ENCODE measurements around the gene CLEC5A. TPM values are rescaled to one million over a fixed set of nuclear protein-coding genes. Genes with fewer than 3 reads are reported as not detected.

CLEC5A gene
- total RNA-seq, 2 donors from 2014 or later, result 0.74 to 1.1 TPM

DNA sequence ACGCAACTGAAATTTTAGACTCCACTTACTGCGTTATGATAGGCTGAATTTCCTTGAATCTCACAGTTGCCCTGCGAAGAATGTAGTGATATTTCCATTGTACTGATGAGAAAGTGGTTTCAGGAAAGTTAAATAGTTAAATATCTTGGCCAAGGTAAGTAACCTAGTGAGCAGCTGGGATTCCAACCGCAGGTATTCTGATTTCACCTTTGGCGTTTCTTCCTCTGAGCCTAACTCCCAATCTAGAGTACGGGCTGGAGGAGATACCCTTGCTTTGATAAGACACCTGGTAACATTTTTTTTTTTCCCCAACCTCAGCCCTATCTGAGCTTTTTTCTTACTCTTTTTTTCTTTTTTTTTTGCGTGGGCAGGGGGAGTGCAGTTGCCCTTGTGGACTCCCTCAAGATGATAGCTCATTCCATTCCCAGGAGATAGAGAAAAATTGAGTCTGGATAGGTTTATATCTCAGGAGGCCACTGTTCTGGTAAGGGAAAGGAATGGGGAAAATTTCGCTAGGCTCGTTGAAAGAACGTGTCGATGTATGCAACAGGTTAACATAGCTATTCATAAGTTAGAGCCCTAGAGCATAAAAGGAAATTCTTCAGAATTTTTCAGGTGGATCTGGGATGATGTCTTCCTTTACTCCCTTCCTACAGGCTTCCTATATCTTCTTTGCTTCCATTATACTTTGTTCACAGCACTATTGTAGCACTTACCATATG, 29.9 kb upstream of the CLEC5A start:
- intact Hi-C loops (cut with DNase I), result no loop called here
- TF ChIP-seq, protein P1, sequence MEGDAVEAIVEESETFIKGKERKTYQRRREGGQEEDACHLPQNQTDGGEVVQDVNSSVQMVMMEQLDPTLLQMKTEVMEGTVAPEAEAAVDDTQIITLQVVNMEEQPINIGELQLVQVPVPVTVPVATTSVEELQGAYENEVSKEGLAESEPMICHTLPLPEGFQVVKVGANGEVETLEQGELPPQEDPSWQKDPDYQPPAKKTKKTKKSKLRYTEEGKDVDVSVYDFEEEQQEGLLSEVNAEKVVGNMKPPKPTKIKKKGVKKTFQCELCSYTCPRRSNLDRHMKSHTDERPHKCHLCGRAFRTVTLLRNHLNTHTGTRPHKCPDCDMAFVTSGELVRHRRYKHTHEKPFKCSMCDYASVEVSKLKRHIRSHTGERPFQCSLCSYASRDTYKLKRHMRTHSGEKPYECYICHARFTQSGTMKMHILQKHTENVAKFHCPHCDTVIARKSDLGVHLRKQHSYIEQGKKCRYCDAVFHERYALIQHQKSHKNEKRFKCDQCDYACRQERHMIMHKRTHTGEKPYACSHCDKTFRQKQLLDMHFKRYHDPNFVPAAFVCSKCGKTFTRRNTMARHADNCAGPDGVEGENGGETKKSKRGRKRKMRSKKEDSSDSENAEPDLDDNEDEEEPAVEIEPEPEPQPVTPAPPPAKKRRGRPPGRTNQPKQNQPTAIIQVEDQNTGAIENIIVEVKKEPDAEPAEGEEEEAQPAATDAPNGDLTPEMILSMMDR (IDR thresholded peaks at IDR 0.05), result peak in 1 of 4 experiments; percentile 0
- TF ChIP-seq POLR2A (IDR thresholded peaks at IDR 0.05), result no peak
- Histone ChIP-seq H3K4me1 (replicated peaks) (no peaks in the 10 kb centered on the region), H3K27ac (no peak overlapping the region), H3K9me3 (no peaks in the 10 kb centered on the region), H3K27me3 (replicated peaks; ENCODE audit: insufficient read depth) (no peaks in the 10 kb centered on the region), H3K4me3 (no peak overlapping the region), H3K36me3 (no peaks in the 10 kb centered on the region)
- no peak for DNase-seq (ENCODE audit: low spot score)
- 47% methylated on average over 11 of the region's 11 CpGs for WGBS

DNA sequence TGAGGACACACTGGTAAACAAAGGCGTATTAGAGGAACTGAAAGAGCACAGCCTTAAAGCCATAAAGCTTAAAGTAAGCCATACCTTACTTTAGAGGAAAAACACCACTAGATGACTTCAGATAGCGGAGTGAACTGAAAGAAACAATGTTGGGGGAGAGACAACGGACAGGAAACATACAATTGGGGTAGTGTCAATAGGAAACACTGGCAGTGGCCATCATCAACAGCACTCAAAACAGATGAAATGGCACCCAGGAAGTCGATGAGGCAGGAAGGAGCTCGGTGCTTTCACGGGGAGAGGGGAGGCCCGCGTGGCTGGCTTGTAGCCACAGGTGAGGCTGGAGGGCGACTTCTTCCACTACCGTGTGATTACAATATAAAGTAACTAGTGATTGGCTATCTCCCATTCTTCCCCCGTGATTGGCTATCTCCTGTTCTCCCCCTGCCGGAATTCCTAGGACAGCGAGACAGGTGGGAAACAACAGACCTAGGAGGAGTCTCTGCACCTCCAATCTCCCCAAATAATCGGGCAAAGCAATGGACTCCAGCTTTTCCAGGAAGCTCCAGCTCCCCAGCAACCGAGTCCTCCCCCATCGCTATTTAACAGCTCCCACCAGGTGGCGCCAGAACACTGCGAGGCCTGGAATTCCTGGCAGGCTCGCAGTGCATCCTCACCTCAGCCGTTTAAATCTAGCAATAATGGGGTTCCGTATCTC, 29.2 kb upstream of the CLEC5A start:
- no peak for TF ChIP-seq POLR2AphosphoS5 (IDR thresholded peaks at IDR 0.05)
- TF ChIP-seq, protein P1 (IDR thresholded peaks at IDR 0.05), result peak; percentile 54 to 75 (median 69)
- TF ChIP-seq POLR2A (IDR thresholded peaks at IDR 0.05), result no peak
- Histone ChIP-seq H3K4me1 (replicated peaks) (no peaks in the 10 kb centered on the region), H3K27me3 (replicated peaks; ENCODE audit: insufficient read depth) (no peaks in the 10 kb centered on the region), H3K4me3 (peak overlapping the region in 1 of 2 donors; percentile 3), H3K36me3 (no peaks in the 10 kb centered on the region), H3K9me3 (no peaks in the 10 kb centered on the region), H3K27ac (no peak overlapping the region)
- DNase-seq (ENCODE audit: low spot score), result peak; percentile 41
- 13% methylated on average over 21 of the region's 21 CpGs for WGBS
- intact Hi-C loops (cut with DNase I), result no loop called here

DNA sequence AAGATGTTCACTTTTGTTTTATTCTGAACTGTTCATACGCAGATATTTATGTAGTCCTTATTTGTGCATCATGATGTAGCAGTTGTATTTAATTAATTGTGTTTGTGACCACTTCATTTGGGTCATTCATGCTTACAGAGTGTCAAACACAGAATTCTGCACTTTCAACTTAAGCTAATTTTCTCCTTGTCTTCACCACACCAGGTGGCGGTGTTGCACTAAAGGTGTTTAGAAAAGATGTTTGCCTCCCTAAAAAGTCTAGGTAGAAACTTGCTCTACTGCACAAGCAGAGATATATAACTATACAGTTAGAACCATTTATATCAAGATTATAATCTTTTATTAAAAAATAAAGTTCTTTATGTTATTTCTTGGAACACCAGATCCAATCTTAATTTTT, 28.1 kb upstream of the CLEC5A start:
- WGBS, result 74% methylated on average over 2 of the region's 2 CpGs
- Histone ChIP-seq H3K4me1 (replicated peaks) (no peaks in the 10 kb centered on the region), H3K27me3 (replicated peaks; ENCODE audit: insufficient read depth) (no peaks in the 10 kb centered on the region), H3K27ac (no peak overlapping the region), H3K4me3 (no peak overlapping the region), H3K9me3 (no peaks in the 10 kb centered on the region), H3K36me3 (no peaks in the 10 kb centered on the region)
- TF ChIP-seq POLR2A (IDR thresholded peaks at IDR 0.05), result no peak
- TF ChIP-seq, protein P1 (IDR thresholded peaks at IDR 0.05), result peak in 1 of 4 experiments; percentile 31
- no peak for DNase-seq (ENCODE audit: low spot score)
- intact Hi-C loops (cut with DNase I), result no loop called here

DNA sequence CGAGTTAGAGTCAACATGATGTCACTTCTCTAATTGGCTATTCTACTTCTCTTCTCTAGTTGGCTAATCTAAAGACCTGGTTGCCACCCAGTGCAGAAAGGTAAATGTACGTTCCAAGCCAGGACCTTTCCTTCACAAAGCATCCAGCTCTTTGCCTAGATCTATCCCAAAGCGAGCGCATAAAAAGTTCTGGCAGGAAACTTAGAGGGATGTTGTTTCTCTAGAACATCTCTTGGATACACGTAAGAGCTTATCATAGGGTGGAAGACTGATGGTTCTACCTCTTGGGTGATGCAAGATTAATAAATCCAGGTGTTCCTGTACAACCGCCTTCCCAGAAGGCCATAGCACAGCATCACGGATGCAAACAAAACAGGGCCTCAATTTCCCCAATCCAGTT, 26.9 kb upstream of the CLEC5A start, which contains the start of gene TAS2R38:
Gene TAS2R38 (minus strand): TSS at position 101 of the 400 bp plus-strand sequence. CDS start 84 bp downstream, at position 17.
- 89% methylated on average over 7 of the region's 7 CpGs for WGBS
- no peak within 1 kb of the TSS for H3K4me3 ChIP-seq
- no peak within 1 kb of the TSS for H3K27ac ChIP-seq
- intact Hi-C loops (cut with DNase I), result no loop called here
- no peak for DNase-seq (ENCODE audit: low spot score)
- no peaks in the 10 kb centered on the region for H3K27me3 ChIP-seq (replicated peaks; ENCODE audit: insufficient read depth)
- no peaks in the 10 kb centered on the region for H3K36me3 ChIP-seq
- H3K9me3 ChIP-seq, result no peaks in the 10 kb centered on the region
- no peaks in the 10 kb centered on the region for H3K4me1 ChIP-seq (replicated peaks)
- TF ChIP-seq POLR2A (IDR thresholded peaks at IDR 0.05) (no peak), POLR2AphosphoS5 (IDR thresholded peaks at IDR 0.05) (no peak)
- TF ChIP-seq, protein P1 (IDR thresholded peaks at IDR 0.05), result no peak
